ENCODE results near the gene IKZF5. TPM values are rescaled to one million over a fixed set of nuclear protein-coding genes. Genes with fewer than 3 reads are reported as not detected.

IKZF5 gene
- total and polyA plus RNA-seq, 9 of the 15 experiments (the other 6 are each of a cell fraction or from before 2014, with no cell fraction given) = 3.8 to 19.6 (median 12.4) TPM

DNA sequence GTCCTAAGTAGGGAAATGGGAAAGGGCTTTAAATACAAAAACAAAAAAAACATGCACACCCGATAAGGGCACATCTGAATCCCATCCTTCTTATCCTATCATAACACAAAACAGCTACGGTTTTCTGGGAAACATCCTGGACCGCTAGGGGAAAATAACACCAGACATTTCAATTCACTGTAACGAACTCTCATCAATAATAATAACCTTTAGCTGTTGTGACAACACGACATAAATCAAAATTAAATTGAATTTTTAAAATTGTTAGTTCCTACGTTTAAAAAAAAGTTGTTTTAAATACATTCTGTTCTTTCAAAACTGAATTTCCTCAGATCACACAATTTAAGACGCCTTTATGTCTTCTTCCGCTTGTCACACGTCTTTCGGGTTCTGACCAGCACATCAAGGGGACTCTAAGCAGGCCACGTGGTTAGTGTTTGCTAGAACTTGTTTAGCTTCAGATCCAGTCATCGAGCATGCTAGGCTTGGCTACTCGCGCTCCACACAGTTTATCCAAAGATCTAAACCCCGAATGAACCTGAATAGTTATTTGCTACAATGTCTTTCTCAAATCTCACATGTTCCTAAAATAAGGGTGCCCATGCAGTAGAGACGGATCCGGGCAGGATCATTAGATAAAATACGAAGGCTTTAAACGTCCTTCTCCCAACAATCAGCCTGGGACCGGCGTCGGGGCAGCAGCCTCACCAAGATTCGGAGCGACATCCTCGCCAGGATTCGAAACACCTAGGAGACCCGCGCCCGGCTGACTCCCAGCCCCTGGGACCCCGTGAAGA, 839 bp downstream of the IKZF5 start (continued):
- TF ChIP-seq, protein P1, sequence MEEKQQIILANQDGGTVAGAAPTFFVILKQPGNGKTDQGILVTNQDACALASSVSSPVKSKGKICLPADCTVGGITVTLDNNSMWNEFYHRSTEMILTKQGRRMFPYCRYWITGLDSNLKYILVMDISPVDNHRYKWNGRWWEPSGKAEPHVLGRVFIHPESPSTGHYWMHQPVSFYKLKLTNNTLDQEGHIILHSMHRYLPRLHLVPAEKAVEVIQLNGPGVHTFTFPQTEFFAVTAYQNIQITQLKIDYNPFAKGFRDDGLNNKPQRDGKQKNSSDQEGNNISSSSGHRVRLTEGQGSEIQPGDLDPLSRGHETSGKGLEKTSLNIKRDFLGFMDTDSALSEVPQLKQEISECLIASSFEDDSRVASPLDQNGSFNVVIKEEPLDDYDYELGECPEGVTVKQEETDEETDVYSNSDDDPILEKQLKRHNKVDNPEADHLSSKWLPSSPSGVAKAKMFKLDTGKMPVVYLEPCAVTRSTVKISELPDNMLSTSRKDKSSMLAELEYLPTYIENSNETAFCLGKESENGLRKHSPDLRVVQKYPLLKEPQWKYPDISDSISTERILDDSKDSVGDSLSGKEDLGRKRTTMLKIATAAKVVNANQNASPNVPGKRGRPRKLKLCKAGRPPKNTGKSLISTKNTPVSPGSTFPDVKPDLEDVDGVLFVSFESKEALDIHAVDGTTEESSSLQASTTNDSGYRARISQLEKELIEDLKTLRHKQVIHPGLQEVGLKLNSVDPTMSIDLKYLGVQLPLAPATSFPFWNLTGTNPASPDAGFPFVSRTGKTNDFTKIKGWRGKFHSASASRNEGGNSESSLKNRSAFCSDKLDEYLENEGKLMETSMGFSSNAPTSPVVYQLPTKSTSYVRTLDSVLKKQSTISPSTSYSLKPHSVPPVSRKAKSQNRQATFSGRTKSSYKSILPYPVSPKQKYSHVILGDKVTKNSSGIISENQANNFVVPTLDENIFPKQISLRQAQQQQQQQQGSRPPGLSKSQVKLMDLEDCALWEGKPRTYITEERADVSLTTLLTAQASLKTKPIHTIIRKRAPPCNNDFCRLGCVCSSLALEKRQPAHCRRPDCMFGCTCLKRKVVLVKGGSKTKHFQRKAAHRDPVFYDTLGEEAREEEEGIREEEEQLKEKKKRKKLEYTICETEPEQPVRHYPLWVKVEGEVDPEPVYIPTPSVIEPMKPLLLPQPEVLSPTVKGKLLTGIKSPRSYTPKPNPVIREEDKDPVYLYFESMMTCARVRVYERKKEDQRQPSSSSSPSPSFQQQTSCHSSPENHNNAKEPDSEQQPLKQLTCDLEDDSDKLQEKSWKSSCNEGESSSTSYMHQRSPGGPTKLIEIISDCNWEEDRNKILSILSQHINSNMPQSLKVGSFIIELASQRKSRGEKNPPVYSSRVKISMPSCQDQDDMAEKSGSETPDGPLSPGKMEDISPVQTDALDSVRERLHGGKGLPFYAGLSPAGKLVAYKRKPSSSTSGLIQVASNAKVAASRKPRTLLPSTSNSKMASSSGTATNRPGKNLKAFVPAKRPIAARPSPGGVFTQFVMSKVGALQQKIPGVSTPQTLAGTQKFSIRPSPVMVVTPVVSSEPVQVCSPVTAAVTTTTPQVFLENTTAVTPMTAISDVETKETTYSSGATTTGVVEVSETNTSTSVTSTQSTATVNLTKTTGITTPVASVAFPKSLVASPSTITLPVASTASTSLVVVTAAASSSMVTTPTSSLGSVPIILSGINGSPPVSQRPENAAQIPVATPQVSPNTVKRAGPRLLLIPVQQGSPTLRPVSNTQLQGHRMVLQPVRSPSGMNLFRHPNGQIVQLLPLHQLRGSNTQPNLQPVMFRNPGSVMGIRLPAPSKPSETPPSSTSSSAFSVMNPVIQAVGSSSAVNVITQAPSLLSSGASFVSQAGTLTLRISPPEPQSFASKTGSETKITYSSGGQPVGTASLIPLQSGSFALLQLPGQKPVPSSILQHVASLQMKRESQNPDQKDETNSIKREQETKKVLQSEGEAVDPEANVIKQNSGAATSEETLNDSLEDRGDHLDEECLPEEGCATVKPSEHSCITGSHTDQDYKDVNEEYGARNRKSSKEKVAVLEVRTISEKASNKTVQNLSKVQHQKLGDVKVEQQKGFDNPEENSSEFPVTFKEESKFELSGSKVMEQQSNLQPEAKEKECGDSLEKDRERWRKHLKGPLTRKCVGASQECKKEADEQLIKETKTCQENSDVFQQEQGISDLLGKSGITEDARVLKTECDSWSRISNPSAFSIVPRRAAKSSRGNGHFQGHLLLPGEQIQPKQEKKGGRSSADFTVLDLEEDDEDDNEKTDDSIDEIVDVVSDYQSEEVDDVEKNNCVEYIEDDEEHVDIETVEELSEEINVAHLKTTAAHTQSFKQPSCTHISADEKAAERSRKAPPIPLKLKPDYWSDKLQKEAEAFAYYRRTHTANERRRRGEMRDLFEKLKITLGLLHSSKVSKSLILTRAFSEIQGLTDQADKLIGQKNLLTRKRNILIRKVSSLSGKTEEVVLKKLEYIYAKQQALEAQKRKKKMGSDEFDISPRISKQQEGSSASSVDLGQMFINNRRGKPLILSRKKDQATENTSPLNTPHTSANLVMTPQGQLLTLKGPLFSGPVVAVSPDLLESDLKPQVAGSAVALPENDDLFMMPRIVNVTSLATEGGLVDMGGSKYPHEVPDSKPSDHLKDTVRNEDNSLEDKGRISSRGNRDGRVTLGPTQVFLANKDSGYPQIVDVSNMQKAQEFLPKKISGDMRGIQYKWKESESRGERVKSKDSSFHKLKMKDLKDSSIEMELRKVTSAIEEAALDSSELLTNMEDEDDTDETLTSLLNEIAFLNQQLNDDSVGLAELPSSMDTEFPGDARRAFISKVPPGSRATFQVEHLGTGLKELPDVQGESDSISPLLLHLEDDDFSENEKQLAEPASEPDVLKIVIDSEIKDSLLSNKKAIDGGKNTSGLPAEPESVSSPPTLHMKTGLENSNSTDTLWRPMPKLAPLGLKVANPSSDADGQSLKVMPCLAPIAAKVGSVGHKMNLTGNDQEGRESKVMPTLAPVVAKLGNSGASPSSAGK (IDR thresholded peaks at IDR 0.05) = peak; percentile 66
- TF ChIP-seq KAT2B (IDR thresholded peaks at IDR 0.05; ENCODE audit: low read depth, low read length) (no peak), FOXJ2 (tag; IDR thresholded peaks at IDR 0.05) (no peak), SIN3A (IDR thresholded peaks at IDR 0.05; ENCODE audit: borderline replicate concordance in 2 of 2, control insufficient read depth in 1 of 2, low read depth in 2 of 2, low read length in 2 of 2) (peak in 1 of 2 experiments; percentile 89; a peak in 2 of 4 replicates), NKRF (IDR thresholded peaks at IDR 0.05; ENCODE audit: borderline replicate concordance) (peak; percentile 48; the same call in 1 of the 2 replicates), ZNF175 (CRISPR knock-in tag; IDR thresholded peaks at IDR 0.05; ENCODE audit: low read depth) (no peak), TAF15 (IDR thresholded peaks at IDR 0.05; ENCODE audit: low read depth, low read length) (no peak), MEIS2 (IDR thresholded peaks at IDR 0.05; ENCODE audit: partially characterized antibody) (peak; percentile 39), MXI1 (IDR thresholded peaks at IDR 0.05; ENCODE audit: low read depth, low read length) (peak; percentile 57; the same call in 1 of the 2 replicates)
- TF ChIP-seq, protein P2, sequence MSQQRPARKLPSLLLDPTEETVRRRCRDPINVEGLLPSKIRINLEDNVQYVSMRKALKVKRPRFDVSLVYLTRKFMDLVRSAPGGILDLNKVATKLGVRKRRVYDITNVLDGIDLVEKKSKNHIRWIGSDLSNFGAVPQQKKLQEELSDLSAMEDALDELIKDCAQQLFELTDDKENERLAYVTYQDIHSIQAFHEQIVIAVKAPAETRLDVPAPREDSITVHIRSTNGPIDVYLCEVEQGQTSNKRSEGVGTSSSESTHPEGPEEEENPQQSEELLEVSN (IDR thresholded peaks at IDR 0.05; ENCODE audit: borderline replicate concordance in 1 of 2, extremely low read depth in 1 of 2, insufficient read depth in 1 of 2, insufficient read length in 1 of 2, low read depth in 1 of 2, low read length in 1 of 2, poor library complexity in 1 of 2, severe bottlenecking in 1 of 2) = peak; percentile 36 to 54

Measured in K562 (cell line).